ENCODE results near the gene STOML1. TPM values are rescaled to one million over a fixed set of nuclear protein-coding genes. Genes with fewer than 3 reads are reported as not detected.

Gene STOML1
- total RNA-seq, 1 donor from 2014 or later = 9.7 TPM

GRCh38 chr15:73952171-73952912, 39.8 kb downstream of the STOML1 start:
- peak overlapping the region; percentile 83 for H3K27ac Mint-ChIP-seq (ENCODE audit: unreplicated experiment)
- peaks cover 8% of the 10 kb centered on the region for H3K4me1 Mint-ChIP-seq
- no peaks in the 10 kb centered on the region for H3K36me3 Mint-ChIP-seq (ENCODE audit: low read depth)
- no peaks in the 10 kb centered on the region for H3K27me3 Mint-ChIP-seq (ENCODE audit: low read depth)
- TF ChIP-seq CTCF (conservative IDR thresholded peaks at IDR 0.05) = no peak
- no peaks in the 10 kb centered on the region for H3K9me3 Mint-ChIP-seq
- no peak for DNase-seq (ENCODE audit: low read depth, low spot score)
- no peak overlapping the region for H3K4me3 Mint-ChIP-seq

- Mint-ChIP-seq H3K36me3 (ENCODE audit: low read depth) (no peaks in the 10 kb centered on the region), H3K27me3 (ENCODE audit: low read depth) (no peaks in the 10 kb centered on the region), H3K4me3 (no peak overlapping the region), H3K4me1 (peaks cover 8% of the 10 kb centered on the region), H3K9me3 (no peaks in the 10 kb centered on the region), H3K27ac (ENCODE audit: unreplicated experiment) (peak overlapping the region; percentile 89)
- no peak for TF ChIP-seq CTCF (conservative IDR thresholded peaks at IDR 0.05)
- DNase-seq (ENCODE audit: low read depth, low spot score) = no peak
Observed at GRCh38 chr15:73951601-73952000, 40.5 kb downstream of the STOML1 start.

DNA sequence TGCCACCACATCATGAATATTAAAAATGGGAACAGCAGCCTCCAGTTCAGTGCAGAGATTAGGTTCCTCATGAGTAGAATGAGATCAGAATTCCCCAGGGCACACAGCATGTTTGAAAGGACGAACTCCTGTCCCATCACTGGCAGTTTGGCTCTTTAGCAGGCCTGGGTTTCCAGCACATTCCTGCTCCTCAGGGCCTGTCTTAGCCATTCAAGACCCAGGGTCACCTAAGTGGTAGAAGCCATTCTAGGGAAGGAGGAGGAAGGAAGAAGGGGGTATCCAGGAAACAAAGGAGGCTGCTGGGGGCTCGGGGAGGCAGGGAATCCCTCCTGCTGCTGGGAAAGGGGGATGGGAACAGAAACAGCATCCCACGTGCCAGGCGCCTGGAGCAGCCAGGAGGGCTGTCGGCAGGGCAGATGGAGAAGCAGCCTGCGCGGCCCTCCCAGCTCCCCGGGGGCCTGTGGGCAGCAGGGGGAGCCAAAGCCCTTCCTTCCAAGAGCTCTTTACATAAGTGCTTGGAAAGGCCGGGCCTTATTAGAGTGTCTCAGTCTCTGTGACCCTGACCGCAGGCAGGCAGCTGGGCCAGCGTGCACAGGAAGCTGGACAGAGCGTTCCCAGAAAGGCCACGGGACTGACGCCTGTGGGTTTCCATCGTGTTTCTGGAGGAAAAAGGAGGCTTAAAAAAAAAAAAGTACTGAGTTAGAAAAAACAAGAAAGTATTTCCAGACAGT, 41.1 kb downstream of the STOML1 start:
- Mint-ChIP-seq H3K9me3 (no peaks in the 10 kb centered on the region), H3K36me3 (ENCODE audit: low read depth) (no peaks in the 10 kb centered on the region), H3K27me3 (ENCODE audit: low read depth) (no peaks in the 10 kb centered on the region), H3K27ac (ENCODE audit: unreplicated experiment) (peak overlapping the region; percentile 89), H3K4me1 (peaks cover 8% of the 10 kb centered on the region), H3K4me3 (peak overlapping the region; percentile 55)
- peak; percentile 75 for TF ChIP-seq CTCF (conservative IDR thresholded peaks at IDR 0.05)
- DNase-seq (ENCODE audit: low read depth, low spot score) = peak; percentile 88

DNA sequence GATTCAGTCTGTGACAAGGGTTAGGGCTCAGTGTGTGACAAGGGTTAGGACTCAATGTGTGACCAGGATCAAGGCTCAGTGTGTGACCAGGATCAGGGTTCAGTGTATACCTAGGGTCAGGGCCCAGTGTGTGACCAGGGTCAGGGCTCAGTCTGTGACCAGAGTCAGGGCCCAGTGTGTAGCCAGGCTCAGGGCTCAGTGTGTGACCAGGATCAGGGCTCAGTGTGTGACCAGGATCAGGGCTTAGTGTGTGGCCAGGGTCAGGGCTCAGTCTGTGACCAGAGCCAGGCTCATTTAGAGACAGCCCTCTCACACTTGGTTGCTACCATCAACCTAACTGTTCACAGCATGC, 41.6 kb downstream of the STOML1 start:
- Mint-ChIP-seq H3K4me3 (no peak overlapping the region), H3K4me1 (peaks cover 8% of the 10 kb centered on the region), H3K27ac (ENCODE audit: unreplicated experiment) (peak overlapping the region; percentile 46), H3K9me3 (no peaks in the 10 kb centered on the region), H3K36me3 (ENCODE audit: low read depth) (no peaks in the 10 kb centered on the region), H3K27me3 (ENCODE audit: low read depth) (no peaks in the 10 kb centered on the region)
- no peak for TF ChIP-seq CTCF (conservative IDR thresholded peaks at IDR 0.05)
- no peak for DNase-seq (ENCODE audit: low read depth, low spot score)

DNA sequence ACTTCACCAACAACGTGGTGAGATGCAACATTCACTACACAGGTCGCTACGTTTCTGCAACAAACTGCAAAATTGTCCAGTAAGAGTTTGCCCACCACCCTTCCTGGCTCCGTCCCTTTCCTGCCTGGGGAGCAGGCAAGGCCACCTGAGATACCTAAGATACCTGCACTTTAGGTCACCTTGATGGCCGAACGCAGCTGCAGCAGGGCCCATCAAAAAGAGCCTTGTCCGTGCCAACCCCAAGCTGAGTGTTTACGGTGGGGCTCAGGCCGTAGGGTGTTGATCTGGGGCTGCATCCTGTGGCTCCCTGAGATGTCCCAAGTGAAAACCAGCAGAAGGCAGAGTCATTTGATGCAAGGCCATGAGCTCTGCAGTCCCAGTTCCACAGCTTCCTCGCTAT, 42.6 kb downstream of the STOML1 start:
- H3K4me1 Mint-ChIP-seq = peaks cover 15% of the 10 kb centered on the region

More for the DNA sequence above, 42.6 kb downstream of the STOML1 start:
- no peaks in the 10 kb centered on the region for H3K9me3 Mint-ChIP-seq
- no peak for TF ChIP-seq CTCF (conservative IDR thresholded peaks at IDR 0.05)
- DNase-seq (ENCODE audit: low read depth, low spot score) = no peak
- no peaks in the 10 kb centered on the region for H3K36me3 Mint-ChIP-seq (ENCODE audit: low read depth)
- no peak overlapping the region for H3K27ac Mint-ChIP-seq (ENCODE audit: unreplicated experiment)
- no peaks in the 10 kb centered on the region for H3K27me3 Mint-ChIP-seq (ENCODE audit: low read depth)
- no peak overlapping the region for H3K4me3 Mint-ChIP-seq

All from neural crest cell (in vitro differentiated cells).